ENCODE results near the gene GCH1.
A peak's percentile ranks its signal among the peaks of the same experiment; 100 is the strongest.
"Not testable (repeated sequence)": the region's sequence is repeated elsewhere in the genome, so short reads cannot be mapped to it uniquely, and the experiment has no call there.

GCH1 gene

DNA sequence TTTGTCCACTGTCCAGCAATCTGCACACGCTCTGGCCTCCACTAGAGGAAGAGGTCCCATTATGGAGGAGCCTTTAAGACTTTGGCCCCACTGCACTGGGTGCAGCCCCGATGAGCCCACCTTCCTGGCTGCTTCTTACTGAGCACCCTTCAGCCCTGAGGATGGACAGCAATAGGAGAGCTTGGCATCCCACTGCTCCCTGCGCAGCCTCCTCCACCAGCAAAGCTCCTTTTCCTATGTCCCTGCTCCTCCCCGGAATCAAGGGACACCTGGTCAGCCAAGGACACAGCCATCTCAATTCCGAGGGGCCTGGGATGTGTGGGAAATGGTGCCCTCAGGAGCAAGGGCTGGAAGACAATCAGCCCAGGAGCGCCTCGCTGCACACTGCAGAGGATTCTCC is 94.7 kb downstream of the GCH1 start:
- Mint-ChIP-seq H3K27ac (no peak overlapping the region), H3K9me3 (no peaks in the 10 kb centered on the region), H3K36me3 (no peaks in the 10 kb centered on the region), H3K4me1 (peaks cover 12% of the 10 kb centered on the region), H3K4me3 (no peak overlapping the region)
- ATAC-seq, result no peak
- DNase-seq (ENCODE audit: low spot score in 2 of 2), result no peak

DNA sequence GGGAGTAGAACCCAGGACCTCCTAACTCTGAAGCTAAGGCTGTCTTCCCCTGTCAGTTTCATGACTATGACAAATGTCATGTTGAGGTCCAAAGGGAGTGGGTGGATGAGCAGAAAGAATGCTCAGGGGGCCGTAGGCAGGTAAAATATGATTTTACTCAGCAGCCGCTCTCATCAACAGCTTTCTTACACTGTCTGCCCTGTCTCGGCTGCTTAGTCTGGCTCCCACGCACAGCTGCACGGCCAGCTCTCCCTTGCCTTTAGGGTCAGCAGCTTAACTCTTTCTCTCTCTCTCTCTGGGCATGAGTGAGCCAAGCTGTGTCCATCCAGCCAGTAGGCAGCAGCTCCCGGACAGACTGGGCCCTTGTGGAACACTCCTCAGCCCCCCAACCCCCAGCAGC is 95.2 kb downstream of the GCH1 start:
- H3K36me3 Mint-ChIP-seq, result no peaks in the 10 kb centered on the region
- peaks cover 12% of the 10 kb centered on the region for H3K4me1 Mint-ChIP-seq
- H3K9me3 Mint-ChIP-seq, result no peaks in the 10 kb centered on the region
- no peak overlapping the region for H3K27ac Mint-ChIP-seq
- DNase-seq (ENCODE audit: low spot score in 2 of 2), result no peak
- no peak for ATAC-seq
- H3K4me3 Mint-ChIP-seq, result no peak overlapping the region

DNA sequence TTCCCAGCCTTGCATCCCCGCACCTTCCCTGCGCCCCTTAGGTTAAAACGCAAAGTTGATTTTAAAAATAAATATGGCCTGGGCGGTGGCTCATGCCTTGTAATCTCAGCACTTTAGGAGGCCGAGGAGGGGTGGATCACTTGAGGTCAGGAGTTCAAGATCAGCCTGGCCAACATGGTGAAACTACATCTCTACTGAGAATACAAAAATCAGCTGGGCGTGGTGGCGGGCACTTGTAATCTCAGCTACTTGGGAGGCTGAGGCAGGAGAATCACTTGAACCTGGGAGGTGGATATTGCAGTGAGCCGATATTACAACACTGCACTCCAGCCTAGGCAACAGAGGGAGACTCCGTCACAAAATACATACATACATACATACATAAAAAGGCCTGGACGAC is 96.0 kb downstream of the GCH1 start:
- H3K4me3 Mint-ChIP-seq, result no peak overlapping the region
- DNase-seq (ENCODE audit: low spot score in 2 of 2) (no peak), ATAC-seq (no peak)
- H3K36me3 Mint-ChIP-seq, result no peaks in the 10 kb centered on the region
- no peak overlapping the region for H3K27ac Mint-ChIP-seq
- H3K4me1 Mint-ChIP-seq, result peaks cover 12% of the 10 kb centered on the region
- H3K9me3 Mint-ChIP-seq, result no peaks in the 10 kb centered on the region

DNA sequence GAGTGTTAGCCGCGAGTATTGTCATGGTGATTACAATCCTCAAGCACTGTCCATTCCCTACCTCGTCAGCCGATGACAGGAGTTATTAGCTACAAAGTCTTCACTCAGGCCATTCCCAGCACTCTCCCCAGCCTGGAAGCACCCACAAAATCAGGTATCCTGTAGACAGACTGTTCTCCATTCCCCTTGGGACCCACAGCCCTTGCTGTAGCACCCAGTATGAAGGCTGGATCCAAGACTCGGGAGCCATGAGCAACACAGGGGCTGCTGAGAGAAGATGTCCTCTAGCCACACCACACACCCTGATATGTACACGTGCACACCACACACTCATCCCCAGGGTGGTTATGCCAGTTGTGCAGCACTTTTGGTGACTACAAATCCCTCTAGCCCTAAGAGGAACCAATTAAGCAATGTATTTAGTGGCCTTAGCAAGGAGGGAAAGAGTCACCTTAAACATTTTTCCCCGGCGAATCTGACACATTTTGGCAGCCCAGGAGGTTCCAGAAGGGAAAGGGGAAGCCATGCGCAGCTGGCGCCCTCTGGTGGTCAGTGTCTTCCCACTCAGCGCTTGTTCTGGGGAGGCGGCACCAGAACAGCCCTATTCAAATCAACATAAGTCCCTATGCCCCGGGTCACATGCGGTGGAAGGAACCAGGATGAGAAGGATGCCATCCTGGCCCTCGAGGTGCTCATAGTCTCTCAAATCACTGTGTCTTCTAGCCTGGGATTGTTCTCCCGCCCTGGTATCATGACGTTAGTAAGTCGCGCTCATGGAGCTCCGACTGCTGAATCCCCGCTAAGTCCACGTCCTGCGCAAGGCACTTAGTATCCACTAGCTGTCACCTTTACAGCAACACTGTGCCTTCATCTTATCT is 96.9 kb downstream of the GCH1 start:
- Mint-ChIP-seq H3K9me3 (no peaks in the 10 kb centered on the region), H3K4me3 (no peak overlapping the region), H3K36me3 (no peaks in the 10 kb centered on the region), H3K4me1 (peaks cover 12% of the 10 kb centered on the region), H3K27ac (no peak overlapping the region)
- ATAC-seq, result peak; percentile 78
- peak; percentile 65 to 86 for DNase-seq (ENCODE audit: low spot score in 2 of 2)

DNA sequence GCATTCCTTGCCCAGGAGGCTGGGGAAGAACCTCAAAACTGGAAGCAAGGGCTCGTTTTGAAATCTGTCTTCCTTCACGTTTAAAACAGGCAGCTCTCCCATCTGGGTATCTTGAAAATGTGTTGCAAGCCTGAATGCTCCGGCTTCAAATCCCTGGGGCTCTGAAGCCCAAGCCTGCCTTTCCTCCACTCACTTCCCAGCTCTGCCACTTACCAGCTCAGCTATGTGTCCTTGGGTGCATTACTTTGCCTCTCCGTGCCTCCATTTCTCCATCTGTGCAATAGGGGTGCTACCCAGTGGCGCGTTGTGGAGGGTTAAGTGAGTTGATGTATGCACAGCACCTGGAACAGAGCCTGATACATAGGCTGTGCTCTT is 97.6 kb downstream of the GCH1 start:
- H3K36me3 Mint-ChIP-seq, result no peaks in the 10 kb centered on the region
- peaks cover 12% of the 10 kb centered on the region for H3K4me1 Mint-ChIP-seq
- H3K27ac Mint-ChIP-seq, result no peak overlapping the region

DNA sequence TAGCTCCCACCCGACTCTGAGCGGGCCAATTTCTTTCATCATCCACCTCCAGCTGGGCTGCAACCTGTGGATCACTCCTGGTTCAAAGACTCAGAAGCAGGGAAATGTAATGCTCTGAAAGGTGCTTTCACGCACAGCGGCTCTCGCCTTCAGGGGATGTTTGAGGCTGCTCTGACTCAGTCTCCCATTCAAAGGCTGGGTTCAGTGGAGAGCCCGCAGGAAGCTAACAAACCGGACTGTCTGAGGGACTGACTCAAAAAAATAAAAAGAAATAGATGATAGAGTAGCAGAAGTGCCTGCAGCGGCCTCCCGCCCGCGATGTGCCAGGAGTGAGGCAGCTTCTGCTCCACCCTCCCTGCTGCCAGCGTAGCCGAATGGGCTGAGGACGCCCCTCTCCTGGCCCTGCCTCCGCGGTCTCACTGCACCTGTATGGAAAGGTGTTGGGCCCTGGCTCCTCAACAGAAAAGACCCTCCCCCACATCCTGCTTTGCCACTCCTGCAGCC is 98.0 kb downstream of the GCH1 start:
- Mint-ChIP-seq H3K4me3 (no peak overlapping the region), H3K4me1 (peaks cover 12% of the 10 kb centered on the region), H3K27ac (no peak overlapping the region), H3K9me3 (no peaks in the 10 kb centered on the region), H3K36me3 (no peaks in the 10 kb centered on the region)
- ATAC-seq (no peak), DNase-seq (ENCODE audit: low spot score in 2 of 2) (no peak)

More for the DNA sequence above, 97.6 kb downstream of the GCH1 start:
- no peak for ATAC-seq
- Mint-ChIP-seq H3K4me3 (no peak overlapping the region), H3K9me3 (no peaks in the 10 kb centered on the region)
- DNase-seq (ENCODE audit: low spot score in 2 of 2), result no peak

DNA sequence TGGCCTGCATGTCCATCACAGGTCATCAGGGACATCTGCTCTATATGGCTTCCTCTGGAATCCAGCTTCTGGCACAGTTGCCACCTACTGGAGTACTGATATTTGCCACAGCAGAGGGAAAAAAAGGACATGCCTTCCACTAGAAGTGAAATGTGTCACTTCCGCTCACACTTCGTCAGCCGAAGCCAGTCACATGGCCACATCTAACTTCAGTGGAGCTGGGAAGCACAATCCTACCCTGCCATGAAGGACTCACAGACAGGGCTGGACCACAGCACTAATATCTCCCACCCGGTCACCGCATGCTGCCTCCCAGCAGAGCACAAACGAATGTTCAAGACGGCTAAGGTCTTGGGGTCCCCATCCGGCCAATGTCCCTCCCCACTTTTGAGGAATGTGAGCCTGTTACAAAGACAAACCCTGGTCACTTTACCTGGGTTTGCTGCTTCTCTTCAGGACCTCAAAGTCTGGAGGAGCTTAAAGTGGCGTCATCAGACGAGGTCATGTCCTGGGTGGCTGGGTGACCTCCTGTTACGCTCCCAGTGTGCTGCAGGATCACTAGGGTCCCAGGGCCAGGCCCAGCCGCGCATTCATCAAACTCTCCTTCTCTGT is 98.6 kb downstream of the GCH1 start:
- Mint-ChIP-seq H3K4me1 (peaks cover 12% of the 10 kb centered on the region), H3K9me3 (no peaks in the 10 kb centered on the region), H3K4me3 (no peak overlapping the region), H3K27ac (no peak overlapping the region), H3K36me3 (no peaks in the 10 kb centered on the region)
- ATAC-seq, result no peak
- no peak for DNase-seq (ENCODE audit: low spot score in 2 of 2)

DNA sequence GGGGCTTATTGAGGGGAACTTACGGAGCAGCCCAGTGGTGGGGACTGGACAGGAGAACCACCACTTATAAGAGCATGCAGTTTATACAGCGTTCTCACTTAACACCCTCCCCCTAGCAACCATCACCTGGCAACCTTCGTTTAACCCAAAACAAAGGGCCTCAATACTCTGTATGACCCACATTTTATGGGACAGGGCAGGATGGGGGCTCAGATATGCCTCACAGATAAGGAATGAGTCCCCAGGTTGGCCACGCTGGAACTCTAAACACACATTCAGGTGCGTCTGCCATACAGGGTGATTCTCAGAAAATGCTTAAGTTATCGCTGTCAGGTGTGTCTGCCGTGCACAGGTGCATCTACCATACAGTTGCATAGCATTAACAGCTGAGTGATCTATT is 99.2 kb downstream of the GCH1 start:
- DNase-seq (ENCODE audit: low spot score in 2 of 2) (no peak), ATAC-seq (no peak)
- Mint-ChIP-seq H3K27ac (no peak overlapping the region), H3K4me1 (peaks cover 12% of the 10 kb centered on the region), H3K36me3 (no peaks in the 10 kb centered on the region), H3K4me3 (no peak overlapping the region), H3K9me3 (no peaks in the 10 kb centered on the region)

DNA sequence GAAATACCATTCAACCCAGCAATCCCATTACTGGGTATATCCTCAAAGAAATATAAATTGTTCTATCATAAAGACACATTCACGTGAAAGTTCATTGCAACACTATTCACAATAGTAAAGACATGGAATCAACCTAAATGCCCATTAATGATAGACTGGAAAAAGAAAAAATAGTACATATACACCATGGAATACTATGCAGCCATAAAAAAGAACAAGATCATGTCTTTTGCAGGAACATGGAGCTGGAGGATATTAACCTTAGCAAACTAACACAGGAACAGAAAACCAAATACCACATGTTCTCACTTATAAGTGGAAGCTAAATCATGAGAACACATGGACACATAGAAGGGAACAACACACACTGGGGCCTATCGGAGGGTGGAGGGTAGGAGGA is 101.1 kb downstream of the GCH1 start:
- not testable (repeated sequence) for ATAC-seq; H3K9me3 Mint-ChIP-seq; H3K4me3 Mint-ChIP-seq; H3K27ac Mint-ChIP-seq; H3K36me3 Mint-ChIP-seq; DNase-seq (ENCODE audit: low spot score in 2 of 2)
- peaks cover 12% of the 10 kb centered on the region for H3K4me1 Mint-ChIP-seq

DNA sequence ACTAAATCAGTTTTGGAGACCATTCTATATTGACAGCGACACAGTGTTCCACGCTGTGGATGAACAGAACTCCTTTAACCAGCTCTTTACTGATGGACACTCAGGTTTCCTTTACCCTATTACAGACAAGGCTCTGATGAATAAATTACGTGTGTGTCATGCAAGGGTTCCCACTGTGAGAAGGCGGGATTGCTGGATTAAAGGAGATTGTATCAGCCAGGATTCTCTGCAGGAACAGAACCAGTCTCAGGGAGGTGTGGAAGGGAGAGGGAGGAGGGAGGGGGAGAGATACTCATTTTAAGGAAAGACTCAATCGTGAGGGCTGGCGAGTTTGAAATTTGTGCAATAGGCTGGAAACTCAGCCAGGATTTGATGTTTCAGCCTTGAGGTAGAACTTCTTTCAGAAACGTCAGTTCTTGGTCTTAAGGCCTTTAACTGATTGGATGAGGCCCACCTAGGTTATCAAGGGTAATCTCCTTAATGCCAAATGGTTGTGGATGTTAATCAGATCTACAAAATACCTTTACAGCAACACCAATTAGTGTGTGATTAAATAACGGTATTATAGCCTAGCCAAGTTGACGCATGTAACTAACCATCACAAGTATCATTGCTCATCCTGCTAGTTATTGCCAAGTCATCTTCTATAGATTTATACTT is 104.0 kb downstream of the GCH1 start:
- Mint-ChIP-seq H3K9me3 (peaks cover 4% of the 10 kb centered on the region), H3K4me3 (no peak overlapping the region), H3K36me3 (no peaks in the 10 kb centered on the region), H3K4me1 (no peaks in the 10 kb centered on the region), H3K27ac (no peak overlapping the region)
- no peak for ATAC-seq
- no peak for DNase-seq (ENCODE audit: low spot score in 2 of 2)

DNA sequence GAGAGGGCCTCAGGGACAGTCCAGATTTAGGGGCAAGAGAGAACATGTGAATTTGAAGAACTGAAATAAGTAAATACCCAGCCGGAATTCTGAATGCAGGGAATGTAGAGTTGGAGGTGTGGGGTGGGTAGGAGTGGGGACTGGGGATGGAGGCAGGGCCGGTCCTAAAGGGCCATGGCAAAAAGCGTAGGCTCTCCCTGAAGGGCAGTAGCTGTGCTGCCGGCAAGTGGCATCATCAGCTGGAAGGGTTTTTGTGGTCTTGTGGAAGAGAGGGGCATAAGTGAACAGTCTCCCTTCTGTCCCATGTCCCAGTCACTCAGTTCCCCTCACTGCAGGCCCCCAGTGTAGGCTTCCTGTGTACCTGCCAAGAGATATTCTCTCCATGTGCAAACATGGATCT is 104.6 kb downstream of the GCH1 start:
- Mint-ChIP-seq H3K27ac (no peak overlapping the region), H3K9me3 (peaks cover 4% of the 10 kb centered on the region), H3K4me3 (no peak overlapping the region), H3K4me1 (no peaks in the 10 kb centered on the region), H3K36me3 (no peaks in the 10 kb centered on the region)
- DNase-seq (ENCODE audit: low spot score in 2 of 2) (no peak), ATAC-seq (no peak)

DNA sequence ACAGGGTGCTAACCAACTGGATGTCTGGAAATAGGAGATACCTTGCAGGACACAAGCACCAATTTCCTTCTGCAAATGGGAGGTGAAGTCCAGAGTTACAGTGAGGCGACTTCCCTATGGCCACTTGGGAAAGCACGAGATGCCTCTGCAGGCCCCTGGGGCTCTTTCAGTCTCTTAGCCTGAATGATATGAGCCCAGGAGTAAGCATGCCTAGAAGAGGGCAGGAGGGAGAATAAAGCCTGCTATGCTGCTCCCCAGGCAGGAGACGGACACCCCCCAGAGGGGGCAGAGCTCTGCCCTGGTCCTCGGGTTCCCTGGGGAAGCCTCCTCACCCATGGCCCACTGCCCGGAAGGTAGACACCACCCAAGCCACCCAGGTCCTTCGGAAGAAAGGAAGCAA is 105.1 kb downstream of the GCH1 start:
- Mint-ChIP-seq H3K36me3 (no peaks in the 10 kb centered on the region), H3K4me1 (no peaks in the 10 kb centered on the region), H3K4me3 (no peak overlapping the region), H3K9me3 (peaks cover 4% of the 10 kb centered on the region), H3K27ac (no peak overlapping the region)
- ATAC-seq, result no peak
- no peak for DNase-seq (ENCODE audit: low spot score in 2 of 2)

DNA sequence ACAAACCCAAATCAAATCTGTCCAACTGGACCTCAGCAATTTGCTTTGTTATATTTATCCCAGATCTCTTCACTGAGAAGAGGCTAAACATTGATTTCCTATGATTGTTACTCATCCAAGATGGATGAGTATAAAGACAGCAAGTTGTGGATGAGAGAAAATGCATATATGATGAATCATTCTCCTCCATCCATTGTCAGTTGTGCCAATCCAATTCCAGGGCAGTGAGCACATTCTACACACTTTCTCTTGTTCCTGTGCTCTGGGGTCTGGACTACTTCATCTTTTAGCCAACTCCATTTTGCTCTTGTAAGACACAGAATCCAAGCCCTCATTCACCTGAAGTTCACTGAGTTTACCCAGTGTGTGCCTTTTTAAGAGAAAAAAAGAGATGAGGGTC is 105.7 kb downstream of the GCH1 start:
- DNase-seq (ENCODE audit: low spot score in 2 of 2), result no peak
- peaks cover 4% of the 10 kb centered on the region for H3K9me3 Mint-ChIP-seq
- ATAC-seq, result no peak

DNA sequence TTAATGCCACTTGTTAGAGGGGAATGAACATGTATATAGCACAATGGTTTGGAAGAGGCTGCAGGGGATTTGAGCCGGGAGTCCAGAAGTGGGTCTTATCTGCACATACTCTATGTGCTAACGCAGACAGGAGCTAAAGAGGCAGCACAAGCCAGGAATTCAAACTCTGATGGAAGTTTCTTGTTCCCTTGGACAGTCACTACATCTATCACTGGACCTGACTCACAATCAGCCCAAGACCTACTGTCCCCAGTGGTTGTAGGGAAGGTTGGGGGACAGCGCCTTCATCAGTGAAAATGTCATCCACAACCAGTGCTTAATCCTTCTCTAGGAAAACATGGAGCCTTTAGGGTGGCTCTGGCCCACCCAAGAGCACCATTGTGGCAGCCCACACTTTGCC is 107.8 kb downstream of the GCH1 start:
- DNase-seq (ENCODE audit: low spot score in 2 of 2), result no peak
- H3K9me3 Mint-ChIP-seq, result peaks cover 4% of the 10 kb centered on the region
- ATAC-seq, result no peak
- H3K27ac Mint-ChIP-seq, result no peak overlapping the region
- no peaks in the 10 kb centered on the region for H3K36me3 Mint-ChIP-seq
- no peak overlapping the region for H3K4me3 Mint-ChIP-seq
- H3K4me1 Mint-ChIP-seq, result no peaks in the 10 kb centered on the region

More for the DNA sequence above, 105.7 kb downstream of the GCH1 start:
- Mint-ChIP-seq H3K4me3 (no peak overlapping the region), H3K4me1 (no peaks in the 10 kb centered on the region), H3K27ac (no peak overlapping the region), H3K36me3 (no peaks in the 10 kb centered on the region)

DNA sequence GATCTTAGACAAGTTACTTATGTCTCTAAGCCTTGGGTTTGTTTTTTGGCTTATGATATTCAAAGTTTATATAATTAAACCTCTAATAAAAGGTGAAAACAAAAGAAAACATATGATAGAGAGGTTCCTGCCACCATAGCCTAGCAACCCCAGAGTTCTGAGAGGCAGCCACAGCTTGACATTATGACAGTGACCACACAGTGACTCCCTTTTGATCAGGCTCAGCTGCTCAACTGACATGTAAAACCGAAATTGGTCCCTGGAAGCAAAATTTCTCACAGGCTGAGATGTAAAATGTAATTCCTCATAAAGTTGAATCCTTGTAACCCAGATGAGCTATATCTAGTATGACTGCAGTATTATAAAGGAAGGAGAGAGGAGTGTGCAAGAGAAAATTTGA is 108.5 kb downstream of the GCH1 start:
- Mint-ChIP-seq H3K9me3 (peaks cover 4% of the 10 kb centered on the region), H3K4me1 (no peaks in the 10 kb centered on the region), H3K36me3 (no peaks in the 10 kb centered on the region), H3K4me3 (no peak overlapping the region), H3K27ac (no peak overlapping the region)
- no peak for ATAC-seq
- DNase-seq (ENCODE audit: low spot score in 2 of 2), result no peak

DNA sequence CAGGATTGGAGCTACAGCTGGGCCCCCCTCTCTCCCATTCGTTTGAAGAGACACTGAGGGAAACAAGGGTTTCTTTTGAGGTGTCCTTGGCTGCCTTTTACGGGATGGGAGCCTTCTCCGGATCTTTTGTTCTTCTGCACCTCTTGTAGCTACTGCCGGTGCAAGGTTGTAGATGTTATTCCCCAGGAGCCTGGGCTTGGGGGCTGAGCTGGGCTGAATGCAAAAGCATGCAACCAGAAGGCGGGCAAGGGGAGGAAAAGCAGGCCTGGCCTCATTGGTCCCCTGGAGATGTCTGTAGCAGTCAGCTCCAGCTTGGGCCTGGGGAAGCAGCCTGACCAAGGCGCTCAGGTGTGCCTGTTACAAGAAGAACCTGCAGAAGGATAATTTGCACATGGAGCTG is 110.3 kb downstream of the GCH1 start:
- no peaks in the 10 kb centered on the region for H3K4me1 Mint-ChIP-seq
- no peaks in the 10 kb centered on the region for H3K36me3 Mint-ChIP-seq
- no peak overlapping the region for H3K27ac Mint-ChIP-seq
- H3K9me3 Mint-ChIP-seq, result peaks cover 4% of the 10 kb centered on the region
- DNase-seq (ENCODE audit: low spot score in 2 of 2), result no peak
- no peak overlapping the region for H3K4me3 Mint-ChIP-seq
- no peak for ATAC-seq
